ENCODE results near the gene SLC1A4.

GRCh38 chr2:65000644-65001043 is 11.4 kb downstream of the SLC1A4 start:
- TF ChIP-seq, protein P1, sequence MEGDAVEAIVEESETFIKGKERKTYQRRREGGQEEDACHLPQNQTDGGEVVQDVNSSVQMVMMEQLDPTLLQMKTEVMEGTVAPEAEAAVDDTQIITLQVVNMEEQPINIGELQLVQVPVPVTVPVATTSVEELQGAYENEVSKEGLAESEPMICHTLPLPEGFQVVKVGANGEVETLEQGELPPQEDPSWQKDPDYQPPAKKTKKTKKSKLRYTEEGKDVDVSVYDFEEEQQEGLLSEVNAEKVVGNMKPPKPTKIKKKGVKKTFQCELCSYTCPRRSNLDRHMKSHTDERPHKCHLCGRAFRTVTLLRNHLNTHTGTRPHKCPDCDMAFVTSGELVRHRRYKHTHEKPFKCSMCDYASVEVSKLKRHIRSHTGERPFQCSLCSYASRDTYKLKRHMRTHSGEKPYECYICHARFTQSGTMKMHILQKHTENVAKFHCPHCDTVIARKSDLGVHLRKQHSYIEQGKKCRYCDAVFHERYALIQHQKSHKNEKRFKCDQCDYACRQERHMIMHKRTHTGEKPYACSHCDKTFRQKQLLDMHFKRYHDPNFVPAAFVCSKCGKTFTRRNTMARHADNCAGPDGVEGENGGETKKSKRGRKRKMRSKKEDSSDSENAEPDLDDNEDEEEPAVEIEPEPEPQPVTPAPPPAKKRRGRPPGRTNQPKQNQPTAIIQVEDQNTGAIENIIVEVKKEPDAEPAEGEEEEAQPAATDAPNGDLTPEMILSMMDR (IDR thresholded peaks at IDR 0.05), result no peak
- TF ChIP-seq POLR2A (IDR thresholded peaks at IDR 0.05), result no peak

Measured in uterus (tissue), 2 donors.